Measurements from ENCODE around the gene PLCB1. TPM values are rescaled to one million over a fixed set of nuclear protein-coding genes. Genes with fewer than 3 reads are reported as not detected.
"Not testable (repeated sequence)": the region's sequence is repeated elsewhere in the genome, so short reads cannot be mapped to it uniquely, and the experiment has no call there.

The PLCB1 gene
- total RNA-seq, 1 donor from 2014 or later, result 24.4 TPM

GRCh38 chr20:8362457-8362856, 230.4 kb downstream of the PLCB1 start:
- DNase-seq (ENCODE audit: extremely low read depth, low read depth, low spot score), result no peak

GRCh38 chr20:8363970-8364733, 232.1 kb downstream of the PLCB1 start:
- no peak for DNase-seq (ENCODE audit: extremely low read depth, low read depth, low spot score)

GRCh38 chr20:8364734-8365078, 232.6 kb downstream of the PLCB1 start:
- DNase-seq (ENCODE audit: extremely low read depth, low read depth, low spot score), result no peak

DNA sequence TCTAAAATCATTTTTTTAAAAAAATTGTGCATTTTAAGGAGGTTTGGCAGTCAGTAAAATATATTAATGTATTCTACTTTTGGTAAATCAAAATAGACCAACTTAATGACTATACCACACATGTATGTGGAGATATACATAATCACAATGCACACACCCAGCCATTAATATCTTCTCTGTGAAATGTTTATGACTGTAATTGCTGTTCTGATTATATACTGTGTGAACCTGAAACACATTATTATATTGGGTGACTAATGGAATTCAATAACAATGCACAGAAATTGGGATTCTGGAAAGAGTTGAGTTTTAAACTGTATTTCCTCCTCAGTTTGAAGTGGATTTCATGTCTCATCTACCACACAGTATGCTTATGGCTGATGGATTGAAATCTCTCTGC, 233.6 kb downstream of the PLCB1 start:
- DNase-seq (ENCODE audit: extremely low read depth, low read depth, low spot score), result no peak

DNA sequence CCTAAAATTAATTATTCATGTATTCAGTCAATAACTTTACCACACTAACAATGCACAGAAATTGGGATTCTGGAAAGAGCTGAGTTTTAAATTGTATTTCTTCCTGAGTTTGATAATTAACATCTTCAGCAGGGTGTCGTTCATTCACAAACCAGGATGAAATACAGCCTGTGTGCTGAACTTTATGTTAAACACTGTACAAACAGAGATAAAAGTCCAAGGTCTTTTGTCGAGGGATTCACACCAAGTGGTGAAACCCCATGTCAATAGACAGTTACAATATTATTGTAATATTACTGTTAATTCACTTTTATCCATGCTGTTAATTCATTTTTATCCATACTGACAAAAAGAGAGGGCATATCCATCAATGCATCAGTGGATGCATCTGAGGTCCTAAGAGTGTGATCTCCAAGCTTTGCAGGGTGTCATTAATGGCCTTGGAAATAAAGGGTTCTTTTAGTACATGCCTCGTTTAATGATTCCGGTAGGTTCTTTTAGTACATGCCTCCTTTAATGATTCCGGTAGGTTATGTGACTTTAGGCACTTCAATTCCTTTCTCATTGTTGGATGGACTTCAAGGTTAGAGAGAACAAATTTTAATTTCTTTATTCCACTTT, 234.3 kb downstream of the PLCB1 start:
- no peak for DNase-seq (ENCODE audit: extremely low read depth, low read depth, low spot score)

DNA sequence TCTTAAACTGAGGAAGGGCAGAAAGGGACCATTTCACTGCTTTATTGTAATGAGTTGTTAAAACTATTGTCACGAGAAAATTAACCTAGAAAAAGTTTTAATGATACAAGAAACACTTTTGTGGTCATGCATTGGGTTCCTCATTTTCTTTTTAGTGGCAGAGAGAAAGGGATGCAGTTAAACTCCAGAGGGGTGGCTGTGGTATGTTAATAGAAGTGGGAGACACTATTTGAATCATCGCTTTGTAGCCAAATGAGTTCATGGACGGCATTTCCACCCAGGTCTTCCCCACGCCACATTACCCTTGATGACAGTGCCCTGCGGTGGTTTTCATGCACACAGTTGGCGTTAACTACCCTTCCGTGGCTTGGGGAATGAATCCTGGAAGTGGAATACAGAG, 235.6 kb downstream of the PLCB1 start:
- DNase-seq (ENCODE audit: extremely low read depth, low read depth, low spot score), result no peak

DNA sequence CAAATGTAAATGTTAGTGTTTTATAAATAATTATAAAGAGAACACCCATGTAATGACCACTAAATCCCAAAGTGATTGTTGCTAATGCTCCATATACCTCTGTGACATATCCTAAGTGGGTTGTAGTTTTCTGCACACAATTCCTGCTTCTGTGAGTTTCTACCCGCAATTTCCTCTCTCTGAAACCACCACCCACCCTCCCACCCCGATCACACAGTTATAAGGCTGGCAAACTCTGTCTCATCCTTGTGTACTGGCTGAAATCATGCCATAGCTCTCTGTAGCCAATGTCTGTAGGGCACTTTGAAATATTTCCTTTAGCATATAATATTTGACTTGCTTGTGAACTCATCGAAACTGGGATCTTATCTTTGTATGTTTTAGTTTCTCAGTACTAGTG, 236.6 kb downstream of the PLCB1 start:
- no peak for DNase-seq (ENCODE audit: extremely low read depth, low read depth, low spot score)

- DNase-seq (ENCODE audit: extremely low read depth, low read depth, low spot score), result no peak
These were observed 237.2 kb downstream of the PLCB1 start for GRCh38 chr20:8369311-8369710.

GRCh38 chr20:8370774-8371173, 238.7 kb downstream of the PLCB1 start:
- no peak for DNase-seq (ENCODE audit: extremely low read depth, low read depth, low spot score)

DNA sequence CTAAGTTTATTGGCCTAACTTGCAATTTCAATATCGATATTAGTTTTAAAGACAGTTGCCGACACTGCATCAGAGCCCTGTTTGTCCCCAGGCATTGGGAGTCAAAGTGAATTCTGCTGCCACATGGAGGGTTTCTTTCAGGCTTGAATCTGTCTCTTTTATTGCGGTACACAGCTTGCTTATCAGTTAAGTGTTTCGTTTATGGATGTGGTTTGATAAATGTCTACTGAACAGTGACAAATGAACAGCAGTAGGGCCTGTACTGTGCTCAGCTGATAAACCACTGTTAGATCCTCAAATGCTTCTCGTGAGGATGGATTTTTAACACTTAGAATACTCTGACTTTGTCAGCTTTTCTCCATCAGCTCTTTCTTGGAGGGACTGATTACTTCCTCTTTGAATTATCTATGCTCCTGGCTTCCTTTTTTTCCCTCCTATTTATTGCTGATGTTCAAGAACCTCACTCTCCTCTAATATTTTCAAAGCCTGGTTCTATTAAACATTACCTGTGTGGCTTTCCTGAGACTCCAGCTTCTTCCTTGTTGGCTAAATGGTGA, 240.8 kb downstream of the PLCB1 start:
- DNase-seq (ENCODE audit: extremely low read depth, low read depth, low spot score), result no peak

DNA sequence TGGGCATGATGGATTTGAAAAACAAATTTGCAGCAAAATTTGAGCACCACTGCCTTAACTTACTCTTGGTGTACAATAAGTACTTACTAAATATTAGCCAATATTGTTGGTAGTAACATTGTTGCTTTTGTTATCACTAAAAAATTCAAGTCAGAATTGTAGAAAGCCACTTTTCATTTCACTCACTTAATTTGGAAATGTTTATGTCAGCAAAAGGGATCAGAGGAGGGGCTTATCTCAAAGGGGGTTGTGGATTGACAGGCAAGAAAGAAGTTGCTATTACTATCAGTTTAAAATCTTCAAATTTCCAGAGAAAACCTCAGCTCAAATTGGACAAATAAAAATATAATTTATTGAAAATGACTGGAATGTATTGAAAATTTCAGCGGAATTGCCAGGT, 241.5 kb downstream of the PLCB1 start:
- no peak for DNase-seq (ENCODE audit: extremely low read depth, low read depth, low spot score)

- no peak for DNase-seq (ENCODE audit: extremely low read depth, low read depth, low spot score)
These were observed 243.8 kb downstream of the PLCB1 start for GRCh38 chr20:8375898-8376297.

DNA sequence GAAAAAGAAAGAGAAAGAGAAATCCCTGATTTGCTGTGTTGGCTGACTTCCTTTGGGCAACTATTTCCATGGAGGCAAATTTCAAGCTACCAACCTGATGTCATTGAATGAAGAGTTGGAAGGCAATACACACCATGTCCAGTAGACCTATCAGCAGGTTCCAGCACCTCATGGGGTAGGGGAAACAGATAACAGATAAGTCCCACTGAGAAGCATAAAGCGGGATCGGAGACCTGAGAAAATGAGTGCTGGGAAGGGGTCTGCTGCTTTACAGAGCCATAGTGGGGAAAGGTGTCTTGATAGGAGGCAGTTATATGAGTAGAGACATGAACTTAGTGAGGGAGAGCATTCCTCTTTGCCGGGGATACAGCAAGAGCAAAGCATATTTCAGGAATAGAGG, 244.9 kb downstream of the PLCB1 start:
- DNase-seq (ENCODE audit: extremely low read depth, low read depth, low spot score), result no peak

- DNase-seq (ENCODE audit: extremely low read depth, low read depth, low spot score), result not testable (repeated sequence)
These were observed 247.1 kb downstream of the PLCB1 start for GRCh38 chr20:8379125-8379524.

DNA sequence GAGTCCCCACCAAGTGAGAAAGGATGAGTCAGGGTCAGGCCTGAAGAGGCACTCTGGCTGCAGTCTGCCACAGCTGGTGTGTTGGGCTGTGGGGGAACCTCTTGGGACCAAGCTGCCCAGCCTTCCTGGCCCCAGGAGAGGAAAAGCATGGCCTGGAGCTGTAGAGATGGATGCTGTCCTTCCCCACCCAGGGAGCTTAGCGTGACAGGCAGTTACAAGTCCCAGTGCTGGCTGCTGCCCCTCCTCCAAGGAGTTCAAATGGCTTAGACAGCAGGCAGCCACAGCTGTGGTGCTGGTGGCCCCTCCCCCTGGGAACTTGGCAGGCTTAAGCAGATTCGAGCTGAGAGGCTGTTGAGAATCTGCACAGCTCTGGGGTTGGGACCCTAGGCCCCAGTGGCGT, 253.2 kb downstream of the PLCB1 start:
- no peak for DNase-seq (ENCODE audit: extremely low read depth, low read depth, low spot score)

- DNase-seq (ENCODE audit: extremely low read depth, low read depth, low spot score), result no peak
These were observed 254.9 kb downstream of the PLCB1 start for GRCh38 chr20:8386991-8387390.

DNA sequence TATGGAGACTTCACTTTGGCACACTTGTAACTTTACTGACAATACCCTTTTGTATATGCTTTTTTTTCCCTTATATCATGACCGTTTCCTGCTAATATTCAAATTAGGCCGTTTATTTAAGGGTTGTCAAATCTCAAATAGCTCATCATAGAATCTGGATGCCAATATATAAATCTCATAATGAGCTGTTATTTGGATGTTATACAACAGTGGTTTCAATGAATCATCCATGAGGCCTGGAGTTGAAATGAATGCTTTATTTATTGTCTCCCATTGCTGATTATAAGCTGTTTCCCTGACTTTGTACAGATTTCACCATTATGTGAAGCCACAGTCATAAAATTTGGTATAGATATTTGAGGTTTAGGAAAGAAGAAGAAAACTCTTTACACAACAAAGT, 256.1 kb downstream of the PLCB1 start:
- DNase-seq (ENCODE audit: extremely low read depth, low read depth, low spot score), result no peak

GRCh38 chr20:8388707-8389106, 256.6 kb downstream of the PLCB1 start:
- no peak for DNase-seq (ENCODE audit: extremely low read depth, low read depth, low spot score)

- peak; percentile 45 for DNase-seq (ENCODE audit: extremely low read depth, low read depth, low spot score)
These were observed 257.4 kb downstream of the PLCB1 start for GRCh38 chr20:8389381-8390036.

DNA sequence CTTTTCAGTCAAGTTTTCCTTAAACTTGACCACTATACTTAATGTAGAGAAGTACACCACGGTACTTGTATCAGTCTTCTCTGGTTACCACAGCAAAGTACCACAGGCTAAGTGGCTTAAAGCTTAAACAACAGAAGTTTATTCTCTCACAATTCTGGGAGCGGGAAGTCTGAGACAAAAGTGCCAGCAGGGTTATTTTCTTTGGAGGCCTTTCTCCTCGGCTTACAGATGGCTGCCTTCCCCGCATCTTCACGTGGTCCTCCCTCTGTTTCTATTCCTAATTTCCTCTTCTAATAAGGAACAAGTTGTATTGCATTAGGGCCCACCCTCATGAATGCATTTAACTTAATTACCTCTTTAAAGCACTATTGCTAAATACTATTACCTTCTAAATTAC, 258.0 kb downstream of the PLCB1 start:
- DNase-seq (ENCODE audit: extremely low read depth, low read depth, low spot score), result no peak

- no peak for DNase-seq (ENCODE audit: extremely low read depth, low read depth, low spot score)
These were observed 258.4 kb downstream of the PLCB1 start for GRCh38 chr20:8390500-8390899.

DNA sequence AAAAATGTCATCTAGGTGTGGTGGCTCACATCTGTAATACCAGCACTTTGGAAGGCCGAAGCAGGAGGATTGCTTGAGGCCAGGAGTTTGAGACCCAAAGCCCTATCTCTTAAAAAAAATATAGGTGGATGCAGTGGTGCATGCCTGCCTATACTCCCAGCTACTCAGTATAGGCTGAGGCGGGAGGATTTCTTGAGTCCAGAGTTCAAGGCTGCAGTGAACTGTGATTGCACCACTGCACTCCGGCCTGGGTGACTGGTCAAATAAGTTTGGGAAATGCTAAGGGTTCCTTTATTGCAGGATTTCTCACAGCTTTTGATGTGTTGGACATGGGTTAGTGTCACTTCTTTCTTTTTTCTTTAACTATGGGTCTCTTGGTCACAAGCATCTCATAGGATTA, 261.3 kb downstream of the PLCB1 start:
- DNase-seq (ENCODE audit: extremely low read depth, low read depth, low spot score), result no peak

Data from glomerular endothelial cell (primary cell).